GM18508 (cell line): ENCODE results near the gene C3orf18.

Source experiments
- ATAC-seq: cut with Tn5 transposase; IDR thresholded peaks from one replicate; pipeline ENCODE4 v1.9.1; 2021; ENCODE audit warnings: moderate number of reproducible peaks; ENCODE audit not compliant: insufficient read depth, unreplicated experiment

C3orf18 gene

GRCh38 chr3:50604110-50604621, 36.6 kb upstream of the C3orf18 start:
- ATAC-seq = no peak

- ATAC-seq = no peak
These were observed 35.9 kb upstream of the C3orf18 start for GRCh38 chr3:50603261-50604109.

- ATAC-seq = no peak
These were observed 35.1 kb upstream of the C3orf18 start for GRCh38 chr3:50602595-50603191.

- no peak for ATAC-seq
These were observed 33.5 kb upstream of the C3orf18 start for GRCh38 chr3:50600841-50601591.

- ATAC-seq = no peak
These were observed 32.7 kb upstream of the C3orf18 start for GRCh38 chr3:50600141-50600753.

GRCh38 chr3:50599716-50600118, 32.2 kb upstream of the C3orf18 start:
- no peak for ATAC-seq

- no peak for ATAC-seq
These were observed 31.7 kb upstream of the C3orf18 start for GRCh38 chr3:50599115-50599715.

- no peak for ATAC-seq
These were observed 26.8 kb upstream of the C3orf18 start for GRCh38 chr3:50594253-50594785.

GRCh38 chr3:50592568-50592967, 25.0 kb upstream of the C3orf18 start:
- no peak for ATAC-seq

- no peak for ATAC-seq
These were observed 23.7 kb upstream of the C3orf18 start for GRCh38 chr3:50591196-50591741.

- no peak for ATAC-seq
These were observed 21.3 kb upstream of the C3orf18 start for GRCh38 chr3:50588759-50589433.

GRCh38 chr3:50587806-50588758, 20.5 kb upstream of the C3orf18 start:
- no peak for ATAC-seq

- ATAC-seq = no peak
These were observed 19.8 kb upstream of the C3orf18 start for GRCh38 chr3:50587373-50587772.

GRCh38 chr3:50586763-50587070, 19.2 kb upstream of the C3orf18 start:
- no peak for ATAC-seq

- no peak for ATAC-seq
These were observed 18.6 kb upstream of the C3orf18 start for GRCh38 chr3:50585919-50586762.

- ATAC-seq = no peak
These were observed 16.8 kb upstream of the C3orf18 start for GRCh38 chr3:50584391-50584790.

- no peak for ATAC-seq
These were observed 16.4 kb upstream of the C3orf18 start for GRCh38 chr3:50583897-50584296.
